GM19438 (cell line): ENCODE results near the gene ZNF813.
"Not testable (repeated sequence)": the region's sequence is repeated elsewhere in the genome, so short reads cannot be mapped to it uniquely, and the experiment has no call there.

Experiments used
- ATAC-seq: cut with Tn5 transposase; IDR thresholded peaks from one replicate; pipeline ENCODE4 v1.9.1; 2021; ENCODE audit warnings: low read depth; ENCODE audit not compliant: unreplicated experiment

ZNF813 gene

GRCh38 chr19:53475470-53475869, 7.9 kb downstream of the ZNF813 start:
- ATAC-seq: not testable (repeated sequence)

- ATAC-seq: not testable (repeated sequence)
Measured at GRCh38 chr19:53483751-53484150, 16.2 kb downstream of the ZNF813 start.

DNA sequence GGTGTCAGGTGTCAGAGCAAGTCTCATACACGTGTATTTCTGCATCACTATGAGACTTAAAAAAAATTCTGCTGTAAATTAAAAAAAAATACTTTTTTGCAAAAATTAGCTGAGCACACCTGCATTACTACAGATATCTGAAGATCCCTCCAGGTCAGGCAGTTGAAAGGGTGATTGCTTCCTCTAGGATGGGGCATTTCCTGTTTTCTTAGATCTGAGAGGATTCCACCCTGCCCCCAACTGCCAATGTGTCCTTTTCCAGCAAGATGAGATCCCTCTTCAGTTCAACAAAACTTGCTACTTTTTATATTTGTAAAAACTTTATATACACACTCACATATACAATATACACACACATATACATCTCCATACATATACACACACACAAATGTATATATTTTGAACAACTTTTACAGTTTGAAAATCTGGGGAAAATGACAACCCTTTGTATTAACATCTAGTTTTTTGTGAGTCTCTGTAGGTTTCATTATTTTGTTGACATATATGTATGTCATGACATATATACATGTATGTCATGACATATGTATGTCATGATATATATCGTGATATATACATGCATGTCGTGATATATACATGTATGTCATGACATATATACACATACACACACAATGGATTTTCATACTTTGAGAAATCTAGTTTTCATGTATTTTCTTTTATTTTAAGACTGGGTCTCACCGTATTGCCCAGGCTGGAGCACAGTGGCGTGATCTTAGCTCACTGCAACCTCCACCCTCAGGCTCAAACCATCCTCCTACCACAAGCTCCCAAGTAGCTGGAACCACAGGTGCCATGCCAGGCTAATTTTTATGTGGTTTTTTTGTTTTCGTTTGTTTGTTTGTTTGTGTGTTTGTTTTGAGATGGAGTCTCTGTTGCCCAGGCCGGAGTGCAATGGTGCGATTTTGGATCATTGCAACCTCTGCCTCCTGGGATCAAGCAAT, 17.8 kb downstream of the ZNF813 start:
- ATAC-seq: no peak

DNA sequence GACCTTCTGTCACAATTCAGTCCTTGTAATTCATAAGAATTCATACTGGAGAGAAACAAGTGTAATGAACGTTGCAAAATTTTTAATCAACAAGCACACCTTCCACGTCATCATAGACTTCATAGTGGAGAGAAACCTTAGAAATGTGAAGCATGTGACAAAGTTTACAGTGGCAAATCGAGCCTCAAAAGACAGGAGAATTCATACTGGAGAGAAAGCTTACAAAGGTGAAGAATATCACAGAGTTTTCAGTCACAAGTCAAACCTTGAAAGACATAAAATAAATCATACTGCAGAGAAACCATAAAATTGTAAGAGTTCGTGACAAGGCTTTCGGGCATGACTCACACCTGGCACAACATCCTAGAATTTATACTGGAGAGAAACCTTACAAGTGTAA, 24.6 kb downstream of the ZNF813 start:
- no peak for ATAC-seq

GRCh38 chr19:53497311-53498023, 29.9 kb downstream of the ZNF813 start:
- ATAC-seq: not testable (repeated sequence)

GRCh38 chr19:53498024-53498395, 30.5 kb downstream of the ZNF813 start:
- not testable (repeated sequence) for ATAC-seq

- ATAC-seq: not testable (repeated sequence)
Measured at GRCh38 chr19:53503151-53503550, 35.6 kb downstream of the ZNF813 start.

- not testable (repeated sequence) for ATAC-seq
Measured at GRCh38 chr19:53503671-53504364, 36.3 kb downstream of the ZNF813 start.

GRCh38 chr19:53504365-53504703, 36.8 kb downstream of the ZNF813 start:
- not testable (repeated sequence) for ATAC-seq

DNA sequence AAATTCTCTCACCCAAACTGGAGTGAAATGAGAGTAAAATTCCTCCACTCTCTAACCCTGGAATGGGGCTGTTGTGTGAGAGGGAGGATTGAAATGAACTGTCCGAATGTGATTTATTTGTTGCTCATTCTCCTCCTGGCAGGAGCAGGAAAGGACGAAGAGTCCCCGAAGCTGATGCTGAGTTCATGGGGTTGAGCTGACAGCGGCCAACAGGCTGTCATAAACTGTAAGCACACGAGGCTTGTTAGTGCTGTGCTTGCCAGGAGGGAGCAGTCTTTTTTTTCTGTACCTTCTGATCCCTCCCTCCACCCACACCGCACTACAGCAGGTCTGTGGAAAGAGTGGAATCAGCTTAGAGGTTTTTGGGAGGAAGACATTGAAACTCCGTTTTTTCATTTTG, 37.4 kb downstream of the ZNF813 start:
- ATAC-seq: no peak

DNA sequence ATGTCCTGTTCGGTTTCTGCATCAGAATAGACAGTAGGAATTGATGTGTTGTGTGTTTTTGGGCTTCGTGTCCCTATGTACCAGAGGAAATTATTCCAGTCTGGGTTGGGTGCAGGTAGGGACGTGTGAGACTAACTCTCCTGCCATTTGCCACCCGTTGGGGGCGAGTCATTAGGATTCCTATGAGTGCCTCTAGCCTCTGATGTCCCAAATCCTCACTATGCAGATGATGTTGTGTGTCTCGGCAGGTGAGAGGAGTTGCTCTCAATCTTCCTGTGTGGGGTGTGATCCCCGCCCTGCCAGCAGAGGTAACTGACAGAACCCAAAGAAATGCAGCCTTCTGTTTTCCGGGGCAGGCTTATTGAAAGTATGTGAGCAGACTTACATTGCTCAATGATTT, 39.2 kb downstream of the ZNF813 start:
- no peak for ATAC-seq

DNA sequence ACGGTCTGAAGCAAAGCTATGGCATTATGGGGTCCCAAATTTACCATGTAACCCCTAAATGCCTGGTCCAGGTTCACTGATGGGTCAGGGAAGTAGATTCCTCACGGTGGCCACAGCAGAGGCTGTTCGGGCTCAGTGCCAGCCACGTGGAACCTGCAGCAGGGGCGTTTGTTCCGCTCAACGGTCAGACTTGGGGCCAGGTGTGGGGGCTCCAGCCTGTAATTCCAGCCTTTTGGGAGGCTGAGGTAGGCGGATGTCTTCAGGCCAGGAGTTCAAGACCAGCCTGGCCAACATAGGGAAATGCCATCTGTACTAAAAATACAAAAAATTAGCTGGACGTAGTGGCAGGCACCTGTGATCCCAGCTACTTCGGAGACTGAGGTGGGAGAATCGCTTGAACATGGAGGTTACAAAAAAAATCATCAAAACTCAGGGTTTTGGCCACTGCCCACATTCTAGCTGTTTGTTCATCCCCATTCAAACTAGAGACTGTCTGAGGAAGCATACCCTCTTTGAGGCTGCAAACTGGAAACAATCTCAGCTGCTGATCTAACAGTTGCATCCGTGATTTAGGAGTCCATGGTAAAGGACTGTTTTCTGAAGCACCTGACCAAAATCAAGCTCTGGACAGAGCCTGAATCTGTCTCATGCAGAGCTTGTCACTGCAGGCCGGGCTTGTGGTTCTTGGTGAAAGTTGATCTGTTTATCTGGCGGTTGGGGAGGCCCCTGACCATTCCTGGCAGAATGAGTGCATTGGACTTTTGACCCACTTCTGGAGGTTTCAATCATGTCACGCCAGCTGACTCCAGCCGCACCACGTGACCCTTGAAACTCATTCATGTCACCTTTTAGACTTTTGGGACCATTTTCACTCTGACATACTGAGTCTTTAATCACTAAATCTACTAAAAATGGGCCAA, 40.2 kb downstream of the ZNF813 start:
- no peak for ATAC-seq

- ATAC-seq: no peak
Measured at GRCh38 chr19:53509443-53509842, 41.9 kb downstream of the ZNF813 start.

GRCh38 chr19:53509845-53510244, 42.3 kb downstream of the ZNF813 start:
- no peak for ATAC-seq

DNA sequence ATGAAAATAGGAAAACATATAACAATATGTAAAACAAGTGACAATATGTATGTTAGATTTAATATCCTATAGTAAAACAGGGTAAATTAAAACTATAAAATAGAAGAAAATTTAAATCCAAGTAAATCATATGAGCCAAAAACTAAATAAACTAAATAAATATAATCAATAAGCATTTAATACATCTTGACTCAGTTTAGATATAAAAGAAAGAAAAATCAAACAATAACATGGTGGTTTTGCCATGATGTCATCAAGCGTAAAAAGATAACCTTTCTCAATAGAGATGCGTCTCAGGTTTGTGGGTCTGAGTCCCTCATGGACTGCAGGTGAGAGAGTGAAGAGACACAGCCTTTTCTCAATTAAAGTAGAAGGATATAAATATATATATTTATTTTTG, 43.8 kb downstream of the ZNF813 start:
- no peak for ATAC-seq

DNA sequence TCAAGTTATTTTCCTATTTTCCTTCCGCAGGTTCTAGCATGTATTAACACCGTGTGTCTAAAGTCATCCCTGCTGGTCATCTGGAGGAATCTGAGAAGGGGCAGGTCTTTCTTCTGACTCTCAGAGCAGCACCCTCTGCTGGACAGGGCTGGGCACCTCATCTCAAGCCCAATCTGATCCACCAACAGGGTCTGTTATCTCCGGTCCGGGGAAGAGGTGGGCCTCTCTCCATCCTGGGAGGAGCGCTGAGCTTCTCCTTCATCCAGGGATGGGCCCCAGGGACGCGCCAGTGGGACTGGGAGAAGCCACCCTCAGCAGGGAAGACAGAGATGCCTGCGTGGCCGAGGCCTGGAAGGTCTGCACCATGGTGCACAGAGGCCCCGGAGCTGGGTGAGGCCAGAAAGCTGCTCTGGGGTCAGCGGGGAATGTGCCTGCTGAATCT, 44.4 kb downstream of the ZNF813 start:
- no peak for ATAC-seq

- not testable (repeated sequence) for ATAC-seq
Measured at GRCh38 chr19:53515047-53515446, 47.5 kb downstream of the ZNF813 start.

DNA sequence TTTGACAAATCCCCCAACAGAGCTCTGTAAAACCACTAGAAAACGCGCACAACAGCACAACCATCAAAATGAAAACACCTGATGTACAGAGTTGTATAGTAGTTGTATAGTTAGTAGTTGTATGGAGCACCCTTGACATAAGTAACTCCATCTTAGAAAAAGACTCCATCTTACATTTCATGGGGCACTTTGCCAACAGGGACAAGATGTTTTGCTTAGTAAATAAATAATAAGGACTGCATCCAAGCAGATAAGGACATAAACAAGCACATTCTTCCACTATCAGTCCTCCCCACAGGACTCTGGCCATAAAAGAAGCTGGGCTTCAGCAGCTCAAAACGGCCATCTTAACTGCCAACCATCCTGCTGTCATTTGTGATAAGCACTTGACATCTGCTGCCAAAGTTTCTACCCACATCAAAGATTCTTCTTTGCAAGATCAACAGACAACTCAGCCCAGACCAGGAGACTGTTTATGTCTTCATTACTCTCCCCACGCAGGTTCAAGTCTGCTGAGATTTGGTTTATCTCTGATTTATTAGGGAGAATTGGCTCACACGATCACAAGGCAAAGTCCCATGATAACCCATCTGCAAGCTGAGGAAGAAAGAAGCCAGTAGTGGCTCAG, 49.7 kb downstream of the ZNF813 start:
- ATAC-seq: no peak

- ATAC-seq: no peak
Measured at GRCh38 chr19:53518121-53518520, 50.6 kb downstream of the ZNF813 start.

- ATAC-seq: no peak
Measured at GRCh38 chr19:53518716-53519115, 51.2 kb downstream of the ZNF813 start.
